GM18951 (cell line): Measurements from ENCODE around the gene TRIM71.

Experiments
- POLR2A ChIP-seq: IDR thresholded peaks from 4 replicates; pipeline ENCODE4 v1.6.1; 2011; ENCODE audit warnings: mild to moderate bottlenecking; ENCODE audit not compliant: insufficient read length, insufficient read depth; ENCODE audit errors: extremely low read depth
- in situ Hi-C: fragments of 300-500 bp; cut with MboI; formaldehyde crosslinking; loops from one replicate; pipeline ENCODE4 v1.12.0; 2022; ENCODE audit warnings: low sequenced_read_pairs, mixed read lengths, inconsistent platforms; ENCODE audit not compliant: unreplicated experiment

The TRIM71 gene

GRCh38 chr3:32871273-32871672 is 53.5 kb downstream of the TRIM71 start:
- in situ Hi-C loops: no loop called here
- TF ChIP-seq POLR2A: no peak

GRCh38 chr3:32872487-32873382 is 54.9 kb downstream of the TRIM71 start:
- in situ Hi-C loops: no loop called here
- no peak for TF ChIP-seq POLR2A

- in situ Hi-C loops: no loop called here
These were observed 55.8 kb downstream of the TRIM71 start for GRCh38 chr3:32873531-32874130.

GRCh38 chr3:32876920-32877319 is 59.1 kb downstream of the TRIM71 start:
- in situ Hi-C loops: loop anchor here (25.0 kb wide), 1 partner anchor 365 kb away; the partner anchor contains the start of gene CMTM6
- no peak for TF ChIP-seq POLR2A

More at GRCh38 chr3:32873531-32874130, 55.8 kb downstream of the TRIM71 start:
- no peak for TF ChIP-seq POLR2A

- in situ Hi-C loops: loop anchor here (25.0 kb wide), 1 partner anchor 365 kb away; the partner anchor contains the start of gene CMTM6
- no peak for TF ChIP-seq POLR2A
These were observed 59.8 kb downstream of the TRIM71 start for GRCh38 chr3:32877598-32877997.

GRCh38 chr3:32880225-32880624 is 62.4 kb downstream of the TRIM71 start:
- in situ Hi-C loops: loop anchor here (25.0 kb wide), 1 partner anchor 368 kb away; the partner anchor contains the start of gene CMTM6

GRCh38 chr3:32881624-32882023 is 63.8 kb downstream of the TRIM71 start:
- no peak for TF ChIP-seq POLR2A
- in situ Hi-C loops: loop anchor here (25.0 kb wide), 1 partner anchor 369 kb away; the partner anchor contains the start of gene CMTM6

More at GRCh38 chr3:32880225-32880624, 62.4 kb downstream of the TRIM71 start:
- no peak for TF ChIP-seq POLR2A

GRCh38 chr3:32882189-32882588 is 64.4 kb downstream of the TRIM71 start:
- TF ChIP-seq POLR2A: no peak

GRCh38 chr3:32882603-32883025 is 64.8 kb downstream of the TRIM71 start:
- TF ChIP-seq POLR2A: no peak
- in situ Hi-C loops: loop anchor here (25.0 kb wide), 1 partner anchor 370 kb away; the partner anchor contains the start of gene CMTM6

More at GRCh38 chr3:32882189-32882588, 64.4 kb downstream of the TRIM71 start:
- in situ Hi-C loops: loop anchor here (25.0 kb wide), 1 partner anchor 370 kb away; the partner anchor contains the start of gene CMTM6

GRCh38 chr3:32883817-32884216 is 66.0 kb downstream of the TRIM71 start:
- no peak for TF ChIP-seq POLR2A
- in situ Hi-C loops: loop anchor here (25.0 kb wide), 1 partner anchor 372 kb away; the partner anchor contains the start of gene CMTM6

GRCh38 chr3:32884591-32884990 is 66.8 kb downstream of the TRIM71 start:
- in situ Hi-C loops: loop anchor here (25.0 kb wide), 1 partner anchor 372 kb away; the partner anchor contains the start of gene CMTM6
- no peak for TF ChIP-seq POLR2A

- no peak for TF ChIP-seq POLR2A
- in situ Hi-C loops: loop anchor here (25.0 kb wide), 1 partner anchor 373 kb away; the partner anchor contains the start of gene CMTM6
These were observed 67.6 kb downstream of the TRIM71 start for GRCh38 chr3:32885283-32885901.
